HG02571 (cell line): ENCODE results near the gene KIF1B.
A peak's percentile ranks its signal among the peaks of the same experiment; 100 is the strongest.
"Not testable (repeated sequence)": the region's sequence is repeated elsewhere in the genome, so short reads cannot be mapped to it uniquely, and the experiment has no call there.

Source experiments
- ATAC-seq: cut with Tn5 transposase; IDR thresholded peaks from one replicate; pipeline ENCODE4 v1.9.1; 2021; ENCODE audit warnings: mild to moderate bottlenecking, moderate library complexity; ENCODE audit not compliant: unreplicated experiment

Gene KIF1B

DNA sequence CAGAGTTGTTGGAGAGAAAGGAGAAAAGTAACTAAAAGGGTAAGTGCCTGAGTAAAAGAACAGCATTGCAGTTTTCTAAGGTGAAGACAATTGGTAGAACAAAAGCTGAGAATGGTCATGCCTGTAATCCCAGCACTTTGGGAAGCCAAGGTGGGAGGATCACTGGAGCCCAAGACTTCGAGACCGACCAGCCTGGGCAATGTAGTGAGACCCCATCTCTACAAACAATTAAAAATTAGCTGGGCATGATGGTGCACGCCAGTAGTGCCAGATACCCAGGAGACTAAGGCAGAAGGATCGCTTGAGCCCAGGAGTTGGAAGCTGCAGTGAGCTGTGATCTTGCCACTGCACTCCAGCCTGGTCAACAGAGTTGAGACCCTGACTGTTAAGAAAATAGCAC is 173.3 kb downstream of the KIF1B start:
- no peak for ATAC-seq

DNA sequence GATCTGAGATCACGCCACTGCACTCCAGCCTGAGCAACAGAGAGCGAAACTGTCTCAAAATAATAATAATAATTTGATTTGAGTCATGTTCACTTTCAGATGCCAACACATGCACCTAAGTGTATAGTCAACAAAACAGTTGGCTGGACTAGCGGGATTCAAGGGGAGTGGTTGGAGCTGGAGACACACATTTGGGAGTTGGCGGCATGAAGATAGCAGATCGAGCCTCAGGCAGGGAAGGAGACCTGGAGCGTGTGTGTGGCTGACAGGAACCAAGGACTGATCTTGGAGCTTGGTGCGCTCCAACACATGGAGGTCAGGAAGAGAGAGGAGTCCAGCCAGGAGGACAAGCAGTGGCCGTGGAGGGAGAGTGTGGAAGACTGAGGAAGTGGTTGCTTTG is 173.8 kb downstream of the KIF1B start:
- ATAC-seq = no peak

DNA sequence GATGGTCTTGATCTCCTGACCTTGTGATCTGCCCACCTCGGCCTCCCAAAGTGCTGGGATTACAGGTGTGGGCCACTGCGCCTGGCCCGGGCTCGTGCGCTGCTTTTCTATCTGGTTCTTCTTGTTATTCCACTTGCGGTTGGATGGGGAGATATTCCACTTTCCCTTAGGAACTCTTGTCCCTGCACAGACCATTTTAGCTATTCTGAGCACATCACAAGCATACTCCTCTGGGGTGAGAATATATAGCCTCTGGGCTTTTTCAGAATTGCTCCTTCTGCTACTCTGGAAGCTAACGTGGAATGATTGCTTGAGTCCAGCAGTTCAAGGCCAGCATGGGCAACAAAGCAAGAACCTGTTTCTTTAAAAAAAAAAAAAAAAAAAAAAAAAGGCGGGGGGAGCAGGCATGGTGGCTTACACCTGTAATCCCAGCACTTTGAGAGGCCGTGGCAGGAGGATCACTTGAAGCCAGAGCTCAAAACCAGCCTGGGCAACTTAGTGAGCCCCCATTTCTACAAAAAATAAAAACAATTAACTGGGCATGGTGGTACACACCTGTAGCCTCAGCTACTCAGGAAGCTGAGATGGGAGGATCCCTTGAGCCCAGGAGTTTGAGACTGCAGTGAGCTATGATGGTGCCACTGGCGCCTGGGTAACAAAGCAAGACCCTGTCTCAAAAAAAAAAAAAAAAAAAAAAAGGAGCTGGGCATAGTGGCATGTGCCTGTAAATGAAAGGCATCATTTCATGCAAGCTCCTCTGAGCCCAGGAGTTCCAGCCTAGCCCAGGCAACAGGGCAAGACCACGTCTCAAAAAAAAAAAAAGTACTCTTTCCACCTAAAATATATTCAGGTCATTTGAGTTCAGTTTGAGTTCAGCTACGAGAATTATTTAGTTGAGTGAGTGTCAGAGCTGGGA is 176.6 kb downstream of the KIF1B start:
- ATAC-seq = no peak

DNA sequence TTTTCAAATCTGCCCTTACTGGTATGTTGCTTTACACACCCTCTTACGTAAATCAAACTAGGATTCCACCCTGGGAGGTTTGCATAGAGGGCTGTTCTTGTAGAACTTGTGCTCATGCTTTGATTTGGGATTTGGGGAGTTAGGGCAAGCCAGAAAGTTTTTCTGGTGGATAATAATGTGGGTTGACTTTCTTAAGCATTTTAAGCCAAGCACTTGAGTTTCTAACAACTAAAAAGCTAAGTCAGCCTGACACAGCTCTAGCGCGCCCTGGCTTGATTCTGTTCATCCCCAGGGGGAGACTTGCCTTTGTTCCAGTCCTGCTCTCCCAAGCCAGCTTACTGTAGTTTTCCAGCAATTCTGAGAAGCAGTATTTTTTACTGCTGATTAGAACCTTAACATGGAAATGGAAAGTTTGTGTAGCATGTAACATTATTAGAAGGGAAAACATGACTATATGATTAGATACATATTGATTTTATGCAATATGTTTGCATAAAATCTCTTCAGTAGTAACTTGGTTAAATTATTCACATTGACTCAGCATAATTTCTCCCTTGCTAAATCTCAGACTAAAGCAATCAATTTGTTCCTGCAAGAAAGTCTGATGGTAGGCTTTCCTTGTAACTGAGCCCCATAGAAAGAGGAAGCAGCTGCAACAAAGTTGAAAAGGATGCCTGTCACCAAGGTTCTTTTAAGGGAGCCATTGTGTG is 177.5 kb downstream of the KIF1B start:
- ATAC-seq = no peak

DNA sequence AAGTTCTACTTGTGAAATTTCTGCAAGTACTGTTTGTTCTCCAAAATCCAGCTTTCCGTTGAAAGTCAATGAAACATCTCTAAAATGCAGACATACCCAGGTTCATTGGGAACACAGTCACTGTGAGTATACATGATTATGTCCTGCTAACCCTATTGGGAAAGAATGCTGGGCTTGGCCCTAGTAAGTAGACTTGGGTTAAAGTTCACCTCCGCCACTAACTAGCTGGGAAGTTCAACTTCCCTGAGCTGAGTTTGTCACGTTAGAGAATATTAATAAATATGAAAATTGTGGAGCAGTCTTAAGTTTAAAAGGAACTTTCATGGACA is 178.0 kb downstream of the KIF1B start:
- ATAC-seq = no peak

DNA sequence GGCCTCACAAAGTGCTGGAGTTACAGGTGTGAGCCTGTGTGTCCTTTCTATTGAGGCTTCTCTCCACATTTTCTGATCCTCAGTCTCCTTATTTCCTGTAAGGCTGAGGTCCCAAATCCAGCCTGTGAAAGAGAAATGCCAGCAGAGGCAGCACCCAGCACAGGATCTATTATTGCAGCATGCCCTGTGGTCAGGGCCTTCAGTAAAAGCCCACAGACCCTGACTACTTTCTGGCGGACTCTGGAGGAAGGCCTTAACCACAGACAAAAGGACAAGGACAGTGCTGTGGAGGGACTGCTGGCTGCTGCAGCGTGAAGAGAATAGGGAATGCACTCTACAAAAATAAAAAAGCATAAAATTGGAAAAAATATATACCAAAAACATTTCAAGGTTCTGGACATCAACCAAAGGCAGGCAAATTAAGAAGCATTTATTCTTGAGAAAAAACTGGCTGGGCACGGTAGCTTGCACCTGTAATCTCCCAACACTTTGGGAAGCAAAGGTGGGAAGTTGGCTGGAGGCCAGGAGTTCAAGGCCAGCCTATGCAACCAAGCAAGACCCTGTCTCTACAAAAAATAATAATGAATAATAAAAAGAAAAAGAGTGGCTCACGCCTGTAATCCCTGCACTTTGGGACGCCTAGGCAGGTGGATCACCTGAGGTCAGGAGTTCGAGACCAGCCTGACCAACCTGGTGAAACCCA is 179.1 kb downstream of the KIF1B start:
- ATAC-seq = no peak

DNA sequence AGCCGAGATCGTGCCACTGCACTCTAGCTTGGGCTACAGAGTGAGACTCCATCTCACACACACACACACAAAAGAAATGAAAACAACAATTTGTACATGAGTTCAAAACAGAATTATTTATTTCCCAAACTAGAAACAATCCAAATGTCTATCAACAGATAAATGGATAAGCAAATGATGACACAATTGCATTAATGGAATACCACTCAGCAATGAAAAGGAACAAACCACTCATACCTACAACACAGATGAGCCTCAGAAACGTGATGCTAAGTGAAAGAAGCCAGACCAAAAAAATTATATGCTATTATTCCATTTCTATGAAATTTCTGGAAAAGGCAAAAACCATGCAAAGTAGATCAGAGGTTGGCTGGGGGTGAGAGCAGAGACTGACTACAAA is 186.5 kb downstream of the KIF1B start:
- ATAC-seq = no peak

DNA sequence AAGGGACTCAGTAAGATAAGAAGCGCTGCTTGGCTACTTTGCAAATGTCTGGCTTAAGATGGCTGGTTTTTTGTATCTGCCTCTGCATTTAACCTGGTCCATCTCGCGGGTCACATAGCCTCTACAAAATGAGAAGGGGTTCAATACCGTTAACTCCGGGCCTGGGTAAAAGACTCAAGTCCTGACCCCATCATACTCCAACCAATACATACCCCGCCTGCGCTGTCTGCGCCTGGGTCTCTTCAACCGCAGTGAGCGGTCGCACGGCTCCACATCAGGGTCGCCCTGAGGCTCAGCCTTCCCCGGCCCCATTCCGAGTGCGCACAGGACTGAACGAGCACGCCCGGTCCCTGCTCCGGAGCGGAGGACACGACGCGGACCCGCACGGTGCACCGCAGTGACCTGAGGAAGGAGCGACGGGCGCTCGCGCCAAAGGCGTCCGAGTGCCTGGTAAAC is 187.9 kb downstream of the KIF1B start:
- no peak for ATAC-seq

DNA sequence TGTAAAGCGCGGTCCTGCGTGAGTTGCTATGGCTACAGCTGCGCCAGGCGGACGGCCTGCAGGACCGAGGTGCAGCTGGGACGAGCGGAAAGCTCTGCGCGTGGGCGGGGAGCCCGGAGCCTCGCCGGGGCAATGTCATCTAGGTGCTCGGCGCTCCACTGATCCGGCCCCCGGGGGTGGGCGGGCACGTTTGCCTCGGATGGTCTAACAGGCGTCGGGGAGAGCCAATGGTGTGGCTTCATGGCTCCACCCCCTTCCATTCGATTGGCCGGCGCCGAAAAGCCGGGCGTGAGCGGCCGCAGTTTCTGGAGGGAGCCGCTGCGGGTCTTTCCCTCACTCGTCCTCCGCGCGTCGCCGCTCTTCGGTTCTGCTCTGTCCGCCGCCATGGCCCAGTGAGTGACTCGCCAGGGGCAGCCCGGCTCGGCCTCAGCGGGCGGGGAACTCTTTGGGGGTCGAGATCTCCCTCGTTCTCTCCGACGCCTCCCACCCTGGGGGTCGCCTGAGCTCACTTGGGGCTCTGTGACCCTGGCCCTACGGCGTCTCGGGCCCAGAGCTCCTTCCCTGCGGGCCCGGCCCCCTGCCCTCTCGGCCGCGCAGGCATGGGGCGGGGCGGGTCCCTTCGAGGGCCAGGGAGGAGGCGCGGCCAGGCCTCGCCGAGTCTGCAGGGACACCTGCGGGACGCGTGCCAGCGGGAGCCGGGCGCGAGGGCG is 188.5 kb downstream of the KIF1B start, which contains the start of gene PGD:
Gene PGD (plus strand): TSS at position 331 of the 710 bp plus-strand sequence. CDS start 54 bp downstream, at position 385.
- peak; percentile 96 for ATAC-seq

DNA sequence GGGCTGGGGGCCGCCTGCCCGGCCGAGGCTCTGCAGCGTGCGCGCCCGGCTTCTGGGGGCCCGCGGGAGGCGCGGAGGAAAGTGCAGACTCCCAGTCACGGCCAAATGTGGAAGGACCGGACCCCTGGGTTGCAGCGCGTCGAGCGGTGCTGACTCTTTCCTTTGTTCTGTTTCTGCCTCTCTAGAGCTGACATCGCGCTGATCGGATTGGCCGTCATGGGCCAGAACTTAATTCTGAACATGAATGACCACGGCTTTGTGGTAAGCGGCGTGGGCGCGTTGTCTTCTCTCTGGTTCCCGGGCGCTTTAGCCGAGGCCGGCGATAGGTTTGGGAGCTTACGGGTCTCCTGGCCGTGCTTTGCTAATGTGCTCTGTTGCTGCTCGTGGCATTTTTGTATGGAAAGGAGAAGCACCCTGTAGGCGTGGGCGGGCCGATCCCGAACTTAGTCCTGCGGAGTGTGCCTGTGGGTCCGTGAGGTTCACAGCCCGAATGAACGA is 189.1 kb downstream of the KIF1B start:
- ATAC-seq = no peak

DNA sequence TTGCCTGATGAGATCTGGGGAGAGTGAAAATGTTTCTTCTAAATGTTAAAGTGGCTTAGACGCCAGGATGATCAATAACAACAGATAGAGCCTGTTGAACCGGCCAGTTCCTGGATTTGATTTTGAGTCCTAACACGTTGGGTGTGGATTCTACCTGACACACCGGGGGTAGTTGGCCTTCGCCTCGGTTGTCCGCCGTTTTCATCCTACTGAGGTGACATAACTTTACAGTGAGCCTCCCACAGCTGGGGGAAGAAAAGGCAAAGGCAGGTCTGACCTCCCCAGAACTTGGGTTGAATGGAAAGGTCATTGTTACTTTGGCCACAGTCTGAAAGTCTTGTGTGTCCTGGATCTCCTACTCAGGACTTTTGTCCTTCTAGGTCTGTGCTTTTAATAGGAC is 189.6 kb downstream of the KIF1B start:
- no peak for ATAC-seq

DNA sequence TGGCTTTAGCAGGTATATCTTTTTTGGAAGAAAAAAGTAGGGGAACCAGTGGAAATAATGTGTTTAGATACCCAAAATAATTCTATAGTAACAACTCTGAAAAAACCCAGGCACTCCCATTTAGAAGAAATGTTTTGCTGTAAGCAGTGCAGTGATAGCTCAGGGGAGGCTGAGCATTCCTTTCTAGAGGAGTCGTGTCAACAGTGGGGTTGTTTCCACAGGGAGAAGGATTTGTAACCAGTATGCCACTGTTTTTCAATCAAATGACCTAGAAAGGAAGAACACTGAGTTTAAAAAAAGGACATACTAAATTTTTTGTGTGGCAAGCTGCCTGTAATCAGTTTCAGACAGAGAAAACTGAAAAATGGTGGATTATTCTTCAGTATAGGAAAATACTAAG is 190.9 kb downstream of the KIF1B start:
- no peak for ATAC-seq

DNA sequence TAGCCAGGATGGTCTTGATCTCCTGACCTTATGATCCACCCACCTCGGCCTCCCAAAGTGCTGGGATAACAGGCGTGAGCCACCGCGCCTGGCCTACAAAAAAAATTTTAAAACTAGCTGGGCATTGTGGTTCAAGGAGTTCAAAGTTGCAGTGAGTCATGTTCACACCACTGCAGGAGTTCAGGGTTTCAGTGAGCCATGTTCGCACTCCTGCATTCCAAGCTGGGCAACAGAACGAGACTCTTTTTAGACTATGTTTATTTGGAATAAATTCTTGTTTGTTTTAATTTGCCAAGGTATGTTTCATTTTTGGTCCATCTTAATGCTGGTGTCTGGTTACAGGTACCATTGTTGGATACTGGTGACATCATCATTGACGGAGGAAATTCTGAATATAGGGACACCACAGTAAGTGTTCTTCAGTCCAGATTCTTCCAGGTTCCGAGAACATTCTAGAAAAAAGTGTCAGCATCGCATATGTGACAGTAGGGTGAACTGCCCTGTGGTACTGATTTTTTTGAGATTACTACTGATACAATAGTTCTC is 192.4 kb downstream of the KIF1B start:
- no peak for ATAC-seq

DNA sequence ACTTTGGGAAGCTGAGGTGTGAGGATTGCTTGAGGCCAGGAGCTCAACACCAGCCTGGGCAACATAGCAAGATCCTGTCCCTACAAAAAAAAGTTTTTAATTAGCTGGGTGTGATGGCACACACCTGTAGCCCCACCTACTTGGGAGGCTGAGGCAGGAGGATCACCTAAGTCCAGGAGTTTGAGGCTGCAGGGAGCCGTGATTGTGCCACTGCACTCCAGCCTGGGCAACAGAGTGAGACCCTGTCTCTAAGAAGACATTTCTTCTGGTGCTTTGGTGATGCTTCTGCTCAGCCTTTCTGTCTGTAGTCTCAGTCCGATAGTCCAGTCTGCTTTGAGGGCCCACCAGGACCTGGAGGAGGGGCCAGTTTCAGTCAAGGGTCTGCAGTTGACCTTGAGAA is 196.8 kb downstream of the KIF1B start:
- no peak for ATAC-seq

DNA sequence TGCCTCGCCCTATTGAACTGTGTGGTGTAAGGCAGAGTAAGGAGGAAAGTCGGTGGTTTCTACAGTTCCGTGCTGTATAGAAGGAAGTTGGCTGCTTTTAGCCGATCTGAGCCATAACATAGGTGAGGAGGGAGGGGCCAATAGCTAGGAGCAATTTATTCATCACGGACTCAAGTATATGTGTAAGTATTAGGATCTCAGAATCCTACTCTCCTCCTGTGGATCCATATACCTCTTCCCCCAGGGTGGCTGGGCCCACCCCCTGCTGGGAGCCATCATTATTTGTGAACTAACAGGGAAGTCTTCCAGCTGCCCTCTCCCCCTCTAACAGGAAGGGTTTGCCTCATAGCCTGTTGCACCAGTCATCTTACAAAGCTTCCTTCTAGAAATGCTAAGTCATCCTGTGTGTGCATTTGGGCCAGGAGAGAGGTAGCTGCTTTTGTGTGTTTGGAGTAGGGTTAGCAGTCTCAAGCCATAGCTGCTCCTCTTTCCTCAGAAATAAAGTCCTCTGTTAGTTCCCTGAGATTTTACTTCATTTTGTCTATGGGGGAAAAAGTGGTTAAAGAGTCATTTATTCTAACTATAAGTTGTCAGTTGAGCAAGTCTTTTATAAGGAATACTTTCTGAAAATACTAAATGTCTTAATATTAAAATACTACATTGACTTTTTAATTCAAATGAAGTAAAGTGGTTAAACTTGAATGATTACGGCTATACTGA is 205.0 kb downstream of the KIF1B start:
- ATAC-seq = no peak

DNA sequence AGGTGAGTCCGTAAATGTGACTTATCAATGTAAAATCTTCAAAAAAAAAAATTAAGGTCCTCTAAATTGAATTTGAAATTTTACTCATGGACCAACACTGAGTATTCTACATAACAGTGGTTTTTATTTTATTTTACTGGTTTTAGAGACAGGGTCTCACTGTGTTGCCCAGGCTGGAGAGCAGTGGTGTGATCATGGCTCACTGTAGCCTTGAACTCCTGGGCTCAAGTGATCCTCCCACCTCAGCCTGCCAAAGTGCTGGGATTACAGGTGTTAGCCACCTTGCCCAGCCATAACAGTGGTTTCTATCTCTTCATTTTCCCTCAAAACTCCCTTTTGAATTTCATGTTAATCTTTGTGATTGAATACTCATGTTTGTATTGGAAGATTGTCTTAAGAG is 205.6 kb downstream of the KIF1B start:
- not testable (repeated sequence) for ATAC-seq

DNA sequence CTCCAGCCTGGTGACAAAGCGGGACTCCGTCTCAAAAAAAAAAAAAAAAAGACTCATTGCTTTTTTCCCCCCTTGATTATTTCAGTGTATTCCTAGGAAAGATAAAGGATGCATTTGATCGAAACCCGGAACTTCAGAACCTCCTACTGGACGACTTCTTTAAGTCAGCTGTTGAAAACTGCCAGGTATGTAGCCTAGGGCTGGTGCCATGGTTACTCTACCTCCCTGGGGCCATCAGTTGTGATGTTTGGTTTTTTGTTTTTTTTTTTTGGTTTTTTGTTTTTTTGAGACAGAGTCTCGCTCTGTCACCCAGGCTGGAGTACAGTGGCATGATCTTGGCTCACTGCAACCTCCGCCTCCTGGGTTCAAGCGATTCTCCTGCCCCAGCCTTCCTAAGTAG is 208.4 kb downstream of the KIF1B start:
- not testable (repeated sequence) for ATAC-seq

DNA sequence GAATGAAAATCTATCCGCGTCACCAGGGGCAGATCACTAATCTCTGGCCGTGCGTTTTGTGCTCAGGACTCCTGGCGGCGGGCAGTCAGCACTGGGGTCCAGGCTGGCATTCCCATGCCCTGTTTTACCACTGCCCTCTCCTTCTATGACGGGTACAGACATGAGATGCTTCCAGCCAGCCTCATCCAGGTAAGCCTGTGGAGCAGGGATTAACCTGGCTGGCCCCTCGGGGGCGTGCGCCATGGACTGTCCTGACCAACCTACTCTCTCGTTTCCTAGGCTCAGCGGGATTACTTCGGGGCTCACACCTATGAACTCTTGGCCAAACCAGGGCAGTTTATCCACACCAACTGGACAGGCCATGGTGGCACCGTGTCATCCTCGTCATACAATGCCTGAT is 209.0 kb downstream of the KIF1B start:
- ATAC-seq = no peak

DNA sequence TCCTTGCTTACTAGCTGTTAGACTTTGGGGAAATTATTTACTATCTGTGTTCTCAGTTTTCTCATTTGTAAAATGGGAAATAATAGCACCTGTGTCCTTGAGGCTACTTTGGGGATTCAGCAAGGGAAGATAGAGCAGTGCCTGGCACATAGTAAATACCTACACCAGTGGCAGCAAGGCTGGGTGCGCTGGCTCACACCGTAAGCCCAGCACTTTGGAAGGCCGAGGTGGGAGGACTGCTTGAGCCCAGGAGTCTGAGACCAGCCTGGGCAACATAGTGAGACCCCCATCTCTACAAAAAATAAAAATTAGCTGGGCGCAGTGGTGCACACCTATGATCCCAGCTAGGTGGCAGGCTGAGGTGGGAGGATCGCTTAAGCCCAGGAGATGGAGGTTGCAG is 211.3 kb downstream of the KIF1B start:
- ATAC-seq = no peak

DNA sequence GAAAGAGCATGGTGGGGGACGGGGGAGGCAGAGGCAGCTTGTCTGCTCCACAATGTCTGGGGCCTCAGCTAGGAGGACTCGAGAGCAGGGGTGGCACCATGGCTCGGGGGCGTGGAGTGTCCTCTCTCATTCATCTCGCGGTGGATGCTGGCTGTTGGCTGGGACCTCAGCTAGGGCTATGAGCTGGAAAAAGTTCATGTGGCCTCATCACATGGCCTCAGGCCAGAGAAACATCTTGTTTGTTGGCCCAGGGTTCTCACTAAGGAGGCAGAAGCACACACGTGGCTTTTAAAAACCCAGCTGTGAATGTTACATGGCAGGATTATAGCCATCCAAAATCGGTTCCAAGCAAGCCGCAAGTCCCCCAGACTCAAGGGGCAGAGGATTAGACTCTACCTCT is 213.7 kb downstream of the KIF1B start:
- ATAC-seq = no peak
